ENCODE data around the gene THRB.

THRB gene

GRCh38 chr3:24385012-24385615, 109.5 kb downstream of the THRB start:
- Histone ChIP-seq H2BK120ac (ENCODE audit: low read depth, low read length) (no peak overlapping the region), H3K79me1 (ENCODE audit: low read depth, low read length) (no peaks in the 10 kb centered on the region), H2AFZ (ENCODE audit: low read length) (no peak overlapping the region), H2AK5ac (ENCODE audit: low read depth, low read length) (no peak overlapping the region), H2BK5ac (ENCODE audit: low read length) (no peak overlapping the region), H3K27me3 (ENCODE audit: control insufficient read depth in 3 of 3, insufficient read depth in 3 of 3, low read depth in 1 of 3, low read length in 3 of 3) (no peaks in the 10 kb centered on the region), H3K9me3 (replicated peaks in 1 of 2; ENCODE audit: control insufficient read depth in 2 of 2, insufficient read depth in 1 of 2, low read depth in 1 of 2, low read length in 2 of 2) (no peaks in the 10 kb centered on the region), H2BK12ac (ENCODE audit: low read length) (no peak overlapping the region), H4K8ac (ENCODE audit: low read depth, low read length) (no peak overlapping the region), H3K9ac (ENCODE audit: low read depth, low read length, poor library complexity) (no peak overlapping the region), H3K23ac (ENCODE audit: low read depth, low read length, poor library complexity) (no peak overlapping the region), H3K36me3 (replicated peaks in 1 of 2; ENCODE audit: control insufficient read depth in 2 of 2, insufficient read depth in 2 of 2, low read length in 2 of 2) (no peaks in the 10 kb centered on the region), H3K4ac (ENCODE audit: low read length) (no peak overlapping the region), H3K27ac (replicated peaks; ENCODE audit: low read length) (no peak overlapping the region), H3K4me3 (ENCODE audit: low read length in 2 of 2) (no peak overlapping the region), H4K91ac (ENCODE audit: low read depth, low read length, poor library complexity) (no peak overlapping the region), H3K14ac (ENCODE audit: low read length) (no peak overlapping the region), H3K18ac (ENCODE audit: low read length) (no peak overlapping the region), H3K4me2 (ENCODE audit: insufficient read depth, low read length, poor library complexity, severe bottlenecking) (no peak overlapping the region), H2BK15ac (ENCODE audit: low read length) (no peak overlapping the region), H3K4me1 (ENCODE audit: control insufficient read depth in 2 of 2, insufficient read depth in 1 of 2, low read depth in 1 of 2, low read length in 2 of 2) (no peaks in the 10 kb centered on the region)
- WGBS, 2 donors (ENCODE audit: extremely low coverage in 2 of 2, insufficient read length in 2 of 2, insufficient replicate concordance in 1 of 2) = no CpG with 5 or more reads among the region's 2 CpGs
- DNase-seq (ENCODE audit: low spot score) = no peak

- H2AK5ac ChIP-seq (ENCODE audit: low read depth, low read length) = no peak overlapping the region
- no peaks in the 10 kb centered on the region for H3K9me3 ChIP-seq (replicated peaks in 1 of 2; ENCODE audit: control insufficient read depth in 2 of 2, insufficient read depth in 1 of 2, low read depth in 1 of 2, low read length in 2 of 2)
- no peak overlapping the region for H2AFZ ChIP-seq (ENCODE audit: low read length)
- no peak overlapping the region for H3K23ac ChIP-seq (ENCODE audit: low read depth, low read length, poor library complexity)
- H2BK5ac ChIP-seq (ENCODE audit: low read length) = no peak overlapping the region
- no CpG with 5 or more reads among the region's 2 CpGs for WGBS, 2 donors (ENCODE audit: extremely low coverage in 2 of 2, insufficient read length in 2 of 2, insufficient replicate concordance in 1 of 2)
- no peaks in the 10 kb centered on the region for H3K79me1 ChIP-seq (ENCODE audit: low read depth, low read length)
- H3K4me3 ChIP-seq (ENCODE audit: low read length in 2 of 2) = no peak overlapping the region
- H3K4me2 ChIP-seq (ENCODE audit: insufficient read depth, low read length, poor library complexity, severe bottlenecking) = no peak overlapping the region
- H2BK15ac ChIP-seq (ENCODE audit: low read length) = no peak overlapping the region
- no peaks in the 10 kb centered on the region for H3K27me3 ChIP-seq (ENCODE audit: control insufficient read depth in 3 of 3, insufficient read depth in 3 of 3, low read depth in 1 of 3, low read length in 3 of 3)
- DNase-seq (ENCODE audit: low spot score) = no peak
- H2BK12ac ChIP-seq (ENCODE audit: low read length) = no peak overlapping the region
- H3K14ac ChIP-seq (ENCODE audit: low read length) = no peak overlapping the region
- H3K4ac ChIP-seq (ENCODE audit: low read length) = no peak overlapping the region
- no peak overlapping the region for H3K9ac ChIP-seq (ENCODE audit: low read depth, low read length, poor library complexity)
- H3K36me3 ChIP-seq (replicated peaks in 1 of 2; ENCODE audit: control insufficient read depth in 2 of 2, insufficient read depth in 2 of 2, low read length in 2 of 2) = no peaks in the 10 kb centered on the region
- H4K91ac ChIP-seq (ENCODE audit: low read depth, low read length, poor library complexity) = no peak overlapping the region
- H3K18ac ChIP-seq (ENCODE audit: low read length) = no peak overlapping the region
- H4K8ac ChIP-seq (ENCODE audit: low read depth, low read length) = no peak overlapping the region
- no peaks in the 10 kb centered on the region for H3K4me1 ChIP-seq (ENCODE audit: control insufficient read depth in 2 of 2, insufficient read depth in 1 of 2, low read depth in 1 of 2, low read length in 2 of 2)
- no peak overlapping the region for H3K27ac ChIP-seq (replicated peaks; ENCODE audit: low read length)
- no peak overlapping the region for H2BK120ac ChIP-seq (ENCODE audit: low read depth, low read length)
Measured at GRCh38 chr3:24382647-24383046, 112.0 kb downstream of the THRB start.

GRCh38 chr3:24379936-24380335, 114.7 kb downstream of the THRB start:
- Histone ChIP-seq H4K8ac (ENCODE audit: low read depth, low read length) (no peak overlapping the region), H3K4me1 (ENCODE audit: control insufficient read depth in 2 of 2, insufficient read depth in 1 of 2, low read depth in 1 of 2, low read length in 2 of 2) (no peaks in the 10 kb centered on the region), H2BK12ac (ENCODE audit: low read length) (no peak overlapping the region), H3K23ac (ENCODE audit: low read depth, low read length, poor library complexity) (no peak overlapping the region), H2AFZ (ENCODE audit: low read length) (no peak overlapping the region), H3K79me1 (ENCODE audit: low read depth, low read length) (no peaks in the 10 kb centered on the region), H3K27ac (replicated peaks; ENCODE audit: low read length) (no peak overlapping the region), H2BK5ac (ENCODE audit: low read length) (no peak overlapping the region), H3K14ac (ENCODE audit: low read length) (no peak overlapping the region), H3K9me3 (replicated peaks in 1 of 2; ENCODE audit: control insufficient read depth in 2 of 2, insufficient read depth in 1 of 2, low read depth in 1 of 2, low read length in 2 of 2) (no peaks in the 10 kb centered on the region), H3K4me2 (ENCODE audit: insufficient read depth, low read length, poor library complexity, severe bottlenecking) (no peak overlapping the region), H2BK15ac (ENCODE audit: low read length) (no peak overlapping the region), H3K9ac (ENCODE audit: low read depth, low read length, poor library complexity) (no peak overlapping the region), H3K36me3 (replicated peaks in 1 of 2; ENCODE audit: control insufficient read depth in 2 of 2, insufficient read depth in 2 of 2, low read length in 2 of 2) (no peaks in the 10 kb centered on the region), H3K4ac (ENCODE audit: low read length) (no peak overlapping the region), H2BK120ac (ENCODE audit: low read depth, low read length) (no peak overlapping the region), H3K27me3 (ENCODE audit: control insufficient read depth in 3 of 3, insufficient read depth in 3 of 3, low read depth in 1 of 3, low read length in 3 of 3) (no peaks in the 10 kb centered on the region), H4K91ac (ENCODE audit: low read depth, low read length, poor library complexity) (no peak overlapping the region), H3K4me3 (ENCODE audit: low read length in 2 of 2) (no peak overlapping the region), H2AK5ac (ENCODE audit: low read depth, low read length) (no peak overlapping the region), H3K18ac (ENCODE audit: low read length) (no peak overlapping the region)
- DNase-seq (ENCODE audit: low spot score) = no peak

- H2BK15ac ChIP-seq (ENCODE audit: low read length) = no peak overlapping the region
- no peaks in the 10 kb centered on the region for H3K4me1 ChIP-seq (ENCODE audit: control insufficient read depth in 2 of 2, insufficient read depth in 1 of 2, low read depth in 1 of 2, low read length in 2 of 2)
- H2BK5ac ChIP-seq (ENCODE audit: low read length) = no peak overlapping the region
- no peak overlapping the region for H3K4me2 ChIP-seq (ENCODE audit: insufficient read depth, low read length, poor library complexity, severe bottlenecking)
- no peak overlapping the region for H2BK120ac ChIP-seq (ENCODE audit: low read depth, low read length)
- H3K79me1 ChIP-seq (ENCODE audit: low read depth, low read length) = no peaks in the 10 kb centered on the region
- H3K4ac ChIP-seq (ENCODE audit: low read length) = no peak overlapping the region
- H3K27me3 ChIP-seq (ENCODE audit: control insufficient read depth in 3 of 3, insufficient read depth in 3 of 3, low read depth in 1 of 3, low read length in 3 of 3) = no peaks in the 10 kb centered on the region
- no peak for DNase-seq (ENCODE audit: low spot score)
- H2AK5ac ChIP-seq (ENCODE audit: low read depth, low read length) = no peak overlapping the region
- no peak overlapping the region for H3K9ac ChIP-seq (ENCODE audit: low read depth, low read length, poor library complexity)
- WGBS, 2 donors (ENCODE audit: extremely low coverage in 2 of 2, insufficient read length in 2 of 2, insufficient replicate concordance in 1 of 2) = no CpG with 5 or more reads among the region's 3 CpGs
- no peak overlapping the region for H2BK12ac ChIP-seq (ENCODE audit: low read length)
- H4K8ac ChIP-seq (ENCODE audit: low read depth, low read length) = no peak overlapping the region
- H3K14ac ChIP-seq (ENCODE audit: low read length) = no peak overlapping the region
- H4K91ac ChIP-seq (ENCODE audit: low read depth, low read length, poor library complexity) = no peak overlapping the region
- no peaks in the 10 kb centered on the region for H3K9me3 ChIP-seq (replicated peaks in 1 of 2; ENCODE audit: control insufficient read depth in 2 of 2, insufficient read depth in 1 of 2, low read depth in 1 of 2, low read length in 2 of 2)
- H3K4me3 ChIP-seq (ENCODE audit: low read length in 2 of 2) = no peak overlapping the region
- H3K18ac ChIP-seq (ENCODE audit: low read length) = no peak overlapping the region
- H3K36me3 ChIP-seq (replicated peaks in 1 of 2; ENCODE audit: control insufficient read depth in 2 of 2, insufficient read depth in 2 of 2, low read length in 2 of 2) = no peaks in the 10 kb centered on the region
- H3K23ac ChIP-seq (ENCODE audit: low read depth, low read length, poor library complexity) = no peak overlapping the region
- H2AFZ ChIP-seq (ENCODE audit: low read length) = no peak overlapping the region
- no peak overlapping the region for H3K27ac ChIP-seq (replicated peaks; ENCODE audit: low read length)
Measured at GRCh38 chr3:24378313-24378712, 116.3 kb downstream of the THRB start.
